Measurements from ENCODE around the gene ERC2.

The ERC2 gene

GRCh38 chr3:55654123-55654760, 814.0 kb downstream of the ERC2 start:
- no peak for DNase-seq

- no peak for DNase-seq
Observed at GRCh38 chr3:55651011-55651410, 817.3 kb downstream of the ERC2 start.

GRCh38 chr3:55650011-55650410, 818.3 kb downstream of the ERC2 start:
- no peak for DNase-seq

- no peak for DNase-seq
Observed at GRCh38 chr3:55649554-55649953, 818.7 kb downstream of the ERC2 start.

DNA sequence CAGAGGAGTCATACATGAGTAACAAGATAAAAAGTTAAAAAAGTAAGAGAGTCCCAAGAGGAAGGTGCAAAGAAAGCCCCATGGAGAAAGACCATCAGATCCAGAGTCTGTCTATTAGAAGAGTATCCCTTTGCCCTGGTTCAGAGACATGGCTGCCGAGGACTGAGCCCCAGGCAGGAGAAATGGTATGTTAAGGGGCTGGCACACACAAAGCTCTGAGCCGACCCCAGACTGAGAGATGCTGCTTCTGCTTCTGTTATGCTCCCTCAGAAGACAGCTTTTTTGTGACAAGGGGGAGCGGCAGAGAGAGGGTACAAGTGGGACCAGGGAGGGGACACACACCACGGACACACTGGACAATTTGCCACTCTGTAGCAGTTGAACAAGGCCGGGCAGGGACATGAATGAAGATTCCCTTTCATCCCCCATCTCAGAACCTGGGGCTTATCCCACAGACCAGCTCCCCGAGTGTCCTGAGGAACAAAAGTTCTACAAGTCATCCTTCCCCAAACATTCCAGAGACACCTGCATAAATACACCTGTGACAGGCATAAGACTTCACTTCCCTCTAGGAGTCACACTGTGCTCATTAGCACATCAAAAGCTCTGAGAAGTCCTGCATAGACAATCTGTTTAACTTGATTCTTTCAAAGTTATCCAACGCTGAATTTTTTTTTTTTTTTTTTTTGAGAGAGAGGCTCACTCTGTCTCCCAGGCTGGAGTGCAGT, 819.5 kb downstream of the ERC2 start:
- no peak for DNase-seq

DNA sequence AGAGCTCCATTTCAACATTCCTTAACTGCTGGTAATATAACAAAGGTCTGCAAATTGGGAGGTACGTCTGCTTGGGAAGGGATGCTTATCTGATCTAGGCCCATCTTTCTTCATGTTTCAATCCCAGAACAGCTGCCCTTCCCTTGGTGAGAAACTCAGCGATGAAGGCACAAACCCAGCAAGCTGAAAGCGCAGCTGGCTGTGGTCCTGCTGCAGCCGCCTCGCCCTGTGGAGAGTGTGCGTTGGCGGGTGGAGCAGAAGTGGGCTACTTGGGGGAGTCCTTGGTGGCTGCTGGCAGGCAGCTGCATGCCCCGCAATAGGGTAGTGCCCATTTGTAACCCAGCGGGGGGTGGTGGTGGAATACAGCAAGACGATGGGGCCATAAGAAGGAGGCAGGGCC, 820.6 kb downstream of the ERC2 start:
- DNase-seq: no peak

DNA sequence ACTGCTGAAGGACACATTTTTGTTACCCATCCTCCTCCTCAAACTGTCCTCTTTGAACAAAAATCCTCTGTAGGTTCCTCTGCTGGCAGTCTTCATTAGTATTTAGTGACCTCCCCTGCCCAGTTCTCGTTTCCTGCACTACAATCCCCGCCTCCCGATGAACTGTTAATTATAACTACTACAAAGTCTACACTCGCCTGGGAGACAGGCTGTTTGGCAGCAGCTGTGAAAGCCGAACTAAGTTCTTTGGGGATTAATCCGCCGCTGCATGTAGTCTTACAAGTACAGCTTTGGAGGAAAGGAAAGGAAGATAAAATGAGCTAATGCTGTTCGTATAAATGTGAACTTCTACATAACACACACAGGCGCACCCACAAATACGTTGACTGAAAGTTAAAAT, 821.2 kb downstream of the ERC2 start:
- no peak for DNase-seq

GRCh38 chr3:55646121-55646520, 822.1 kb downstream of the ERC2 start:
- DNase-seq: no peak

GRCh38 chr3:55645422-55645821, 822.8 kb downstream of the ERC2 start:
- DNase-seq: no peak

DNA sequence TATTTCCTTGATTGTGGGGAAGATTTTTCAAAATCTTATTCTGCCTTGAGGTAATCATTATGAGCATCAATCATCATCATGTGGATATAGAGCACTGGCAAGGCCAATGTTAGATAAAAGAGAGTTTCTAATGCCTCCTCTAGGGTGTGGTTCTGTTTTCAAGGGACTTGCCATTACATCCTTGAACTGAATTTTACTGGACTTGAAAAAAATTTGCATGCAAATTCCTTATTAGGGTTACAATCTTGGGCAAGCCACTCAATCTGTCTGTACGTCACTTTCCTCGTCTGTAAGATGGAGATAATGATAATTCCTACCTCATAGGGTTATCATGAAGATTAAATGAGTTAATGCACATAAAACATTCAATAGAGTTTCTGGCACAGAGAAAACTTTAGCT, 825.0 kb downstream of the ERC2 start:
- DNase-seq: no peak

GRCh38 chr3:55641964-55642363, 826.3 kb downstream of the ERC2 start:
- no peak for DNase-seq

GRCh38 chr3:55639896-55640765, 828.1 kb downstream of the ERC2 start:
- no peak for DNase-seq

DNA sequence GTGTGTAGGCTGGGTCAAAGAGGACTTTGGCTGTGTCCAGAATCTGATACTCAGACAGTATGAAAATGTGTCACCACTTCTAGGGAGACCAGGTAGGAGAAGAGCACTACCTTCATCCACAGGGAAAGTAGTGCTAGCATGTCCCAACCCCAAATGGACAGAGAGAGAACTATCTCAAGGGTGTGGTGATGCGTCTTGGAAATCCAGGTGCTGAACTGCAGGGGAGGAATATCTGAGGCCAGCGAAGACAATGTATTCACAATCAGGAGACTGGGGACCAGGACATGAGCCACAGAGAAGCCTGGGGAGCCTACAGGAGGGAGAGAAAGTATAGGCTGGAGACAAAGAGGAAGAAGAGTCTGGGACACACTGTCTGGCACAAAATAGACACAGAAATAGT, 829.1 kb downstream of the ERC2 start:
- no peak for DNase-seq

DNA sequence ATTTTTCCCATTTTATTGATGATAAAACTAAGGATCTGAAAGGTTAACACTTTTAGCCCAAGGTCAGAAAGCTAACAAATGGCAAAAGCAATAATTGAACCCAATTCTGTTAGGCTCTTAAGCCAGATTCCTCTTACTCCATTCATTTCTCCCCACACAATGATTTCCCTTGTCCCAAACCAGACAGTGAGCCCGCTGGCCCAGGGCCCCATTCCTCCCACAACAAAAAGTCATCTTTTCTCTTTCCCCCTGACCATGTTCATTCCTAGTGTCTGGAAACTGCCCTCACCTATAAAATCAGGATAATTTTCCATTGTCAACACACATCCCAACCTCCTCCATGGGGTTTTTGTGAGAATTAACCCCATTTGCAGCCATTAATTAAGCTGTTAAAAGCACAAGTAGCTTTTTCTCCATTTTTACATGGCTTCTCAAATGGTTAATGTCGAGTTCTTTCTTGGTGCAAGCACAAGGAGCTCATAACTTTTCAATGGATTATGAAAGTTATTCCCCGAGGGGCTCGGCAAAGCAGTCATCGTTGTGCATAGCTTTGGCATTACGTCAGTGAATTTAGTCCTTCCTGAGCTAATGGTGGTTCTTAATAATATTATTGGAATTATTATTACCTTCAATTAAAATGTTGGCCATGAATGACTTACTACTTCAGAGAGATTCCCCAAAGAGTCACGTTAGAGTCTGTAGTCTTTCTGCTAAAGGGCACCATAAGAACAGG, 830.2 kb downstream of the ERC2 start:
- DNase-seq: no peak

DNA sequence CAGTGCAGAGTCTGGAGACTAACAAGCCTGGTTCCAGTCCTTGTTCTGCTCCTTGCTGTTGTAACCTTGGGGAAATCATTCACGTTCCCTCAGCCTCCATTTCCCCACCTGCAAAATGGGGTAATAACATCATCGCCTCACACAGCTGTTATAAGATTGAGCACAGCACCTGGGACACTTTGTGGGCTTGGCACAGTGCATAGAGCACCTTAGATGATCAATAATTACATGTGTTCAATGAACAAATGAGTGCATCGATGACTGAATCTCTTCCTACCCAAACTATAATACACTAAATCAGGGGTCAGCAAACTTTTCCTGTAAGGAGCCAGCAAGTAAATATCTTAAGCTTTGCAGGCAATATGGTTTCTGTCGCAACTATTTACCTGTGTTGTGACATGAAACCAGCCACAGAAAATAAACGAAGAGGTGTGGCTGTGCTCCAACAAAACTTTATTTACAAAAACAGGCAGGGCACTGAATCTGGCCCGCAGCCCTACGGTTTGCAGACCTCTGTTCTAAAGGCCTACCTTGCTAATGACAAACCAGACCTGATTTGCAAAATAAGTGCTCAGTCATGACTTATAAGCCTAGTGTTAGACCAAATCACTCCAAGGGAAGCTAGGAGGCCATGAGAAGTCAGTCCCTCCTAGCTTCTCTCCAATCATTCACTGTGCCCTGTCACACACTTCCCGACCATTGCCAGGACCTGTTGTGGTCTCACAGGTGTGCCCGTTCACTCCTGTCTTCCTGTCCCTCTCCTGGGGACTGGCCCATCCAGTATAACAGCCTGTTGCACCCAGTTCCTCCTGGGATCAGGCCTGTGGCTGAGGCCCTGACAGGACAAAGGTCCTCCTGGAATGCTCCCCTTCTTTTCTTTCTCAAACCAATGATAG, 831.7 kb downstream of the ERC2 start:
- DNase-seq: no peak

DNA sequence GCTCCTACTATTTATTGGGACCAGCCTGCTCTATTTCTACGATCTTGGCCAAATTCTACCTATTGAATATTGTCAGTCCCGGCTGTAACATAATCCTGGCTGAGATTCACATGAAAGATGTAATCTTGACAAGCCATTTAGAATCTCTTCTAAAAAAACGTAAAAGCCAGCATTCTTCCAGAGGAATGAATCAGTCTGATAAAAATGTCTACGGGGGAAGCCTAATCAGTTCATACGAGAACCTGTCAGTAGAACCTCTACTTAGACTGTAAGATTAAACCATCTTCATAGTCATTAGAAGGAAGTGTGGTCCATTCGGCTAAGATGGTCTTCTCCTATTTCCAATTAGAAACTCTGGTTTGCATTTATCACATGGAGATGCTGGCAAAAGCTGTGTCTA, 833.9 kb downstream of the ERC2 start:
- no peak for DNase-seq

- no peak for DNase-seq
Observed at GRCh38 chr3:55633333-55633732, 834.9 kb downstream of the ERC2 start.

DNA sequence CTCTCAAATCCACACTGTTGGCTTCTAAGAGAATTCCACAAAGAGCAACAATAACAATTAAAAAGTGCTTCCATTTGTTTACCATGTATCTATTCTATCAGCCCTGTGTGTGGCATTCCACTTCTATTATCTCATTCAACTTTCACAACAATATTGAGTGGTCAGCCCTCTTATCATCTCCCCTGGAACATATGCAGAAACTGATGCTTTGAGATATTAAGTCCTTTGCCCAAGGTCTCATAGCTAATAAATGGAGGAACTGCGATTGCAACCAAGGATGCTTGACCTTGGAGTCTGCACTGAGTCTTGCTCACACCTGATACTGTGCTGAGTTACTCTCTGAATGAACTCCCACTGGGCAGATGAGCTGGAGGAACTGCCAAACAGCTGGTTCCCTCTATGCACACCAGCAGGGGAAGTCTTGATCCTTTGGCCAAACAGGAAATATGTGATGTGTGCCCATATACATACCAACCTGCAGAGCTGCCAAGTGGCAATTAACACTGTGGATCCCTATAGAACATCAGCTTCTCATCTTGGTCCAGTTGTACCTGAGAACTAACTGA, 836.4 kb downstream of the ERC2 start:
- no peak for DNase-seq

DNA sequence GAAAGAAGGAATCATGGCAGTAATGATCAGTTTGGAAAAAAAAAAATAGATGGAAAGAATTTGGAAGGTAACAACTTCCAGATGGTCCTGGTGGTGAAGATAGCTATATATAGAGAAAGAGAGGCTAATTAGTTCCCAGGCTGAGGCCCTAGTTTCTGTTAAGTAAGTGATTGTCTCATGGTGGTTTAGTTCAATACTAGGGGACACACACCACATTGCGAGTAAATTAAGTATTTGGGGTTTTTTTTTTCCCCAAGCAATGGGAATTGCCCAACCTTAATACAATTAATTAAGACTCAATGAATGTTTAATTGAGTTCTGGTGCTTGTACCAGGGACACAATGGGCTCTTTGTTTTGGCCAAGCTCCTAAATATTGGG, 837.4 kb downstream of the ERC2 start:
- no peak for DNase-seq

- DNase-seq: no peak
Observed at GRCh38 chr3:55630280-55630920, 837.9 kb downstream of the ERC2 start.

- DNase-seq: no peak
Observed at GRCh38 chr3:55629432-55629831, 838.8 kb downstream of the ERC2 start.

All from NCI-H446 treated with DMSO at 0.1 percent for 48 hours (cell line).